HT-29 (cell line): Measurements from ENCODE around the gene HMBS. TPM values are rescaled to one million over a fixed set of nuclear protein-coding genes. Genes with fewer than 3 reads are reported as not detected.
"Not testable (repeated sequence)": the region's sequence is repeated elsewhere in the genome, so short reads cannot be mapped to it uniquely, and the experiment has no call there.

ENCODE experiments used
- DNase-seq: peaks from one replicate; pipeline ENCODE4 v3.0.0-alpha.2; 2015; ENCODE audit warnings: low spot score
- total RNA-seq: library from RNA; depleted of rRNA; stranded (reverse); fragments of >200 nt; shearing (Covaris generic); gene quantifications from 2 replicates; pipeline ENCODE4 v1.2.3, GENCODE V29; 2014; rRNA removed

The HMBS gene
- total RNA-seq, 1 experiment from 2014 or later = 25.1 TPM

DNA sequence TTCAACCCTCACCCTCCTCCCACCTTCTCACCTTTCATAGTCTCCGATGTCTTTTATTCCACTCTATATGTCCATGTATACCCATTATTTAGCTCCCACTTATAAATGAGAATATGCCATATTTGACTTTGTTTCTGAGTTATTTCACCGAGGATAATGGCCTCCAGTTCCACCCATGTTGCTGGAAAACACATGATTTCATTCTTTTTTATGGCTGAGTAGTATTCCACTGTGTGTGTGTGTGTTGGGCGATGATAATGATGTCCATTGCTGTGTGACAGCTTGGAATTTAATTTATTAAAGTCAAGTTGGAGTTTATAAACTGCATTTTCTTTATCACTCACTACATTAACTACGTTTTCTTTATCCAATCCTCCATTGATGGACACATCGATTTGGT is 33.5 kb downstream of the HMBS start:
- DNase-seq = no peak

DNA sequence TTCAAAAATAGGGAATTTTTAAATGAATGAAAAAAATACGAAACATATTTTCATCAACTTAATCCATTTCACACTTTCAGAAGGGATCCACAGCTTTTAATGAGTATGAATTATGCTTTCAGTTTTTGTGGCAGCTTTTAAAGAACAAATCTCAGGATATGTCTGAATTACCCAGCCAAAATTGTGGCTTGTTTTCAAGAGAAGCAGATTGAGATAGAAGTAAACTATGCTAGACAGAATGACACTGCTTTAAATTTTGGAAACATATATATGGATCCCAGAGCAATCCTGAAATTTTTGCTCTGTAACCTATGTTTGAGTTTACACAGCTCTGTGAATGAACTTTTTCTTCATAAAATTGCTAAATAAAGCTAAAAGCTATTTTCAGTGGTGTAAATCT is 34.3 kb downstream of the HMBS start:
- DNase-seq = no peak

DNA sequence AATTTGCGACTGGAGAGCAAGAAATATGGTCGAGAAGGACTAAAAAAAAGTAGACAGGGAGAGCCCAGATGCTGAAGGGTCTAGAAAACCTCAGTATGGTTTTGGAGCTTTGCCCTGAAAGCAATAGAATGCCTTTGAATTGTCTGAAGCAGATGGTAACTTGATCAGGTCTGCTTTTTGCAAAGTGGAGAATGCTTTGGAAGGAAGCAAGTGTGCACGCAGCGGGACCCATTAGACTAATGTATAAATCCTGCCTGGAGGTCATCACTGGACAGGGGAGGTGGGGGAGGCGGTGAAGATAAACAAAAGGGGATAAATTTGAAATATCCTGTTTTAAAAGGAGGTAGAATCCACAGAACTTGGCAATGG is 35.9 kb downstream of the HMBS start:
- DNase-seq = no peak

DNA sequence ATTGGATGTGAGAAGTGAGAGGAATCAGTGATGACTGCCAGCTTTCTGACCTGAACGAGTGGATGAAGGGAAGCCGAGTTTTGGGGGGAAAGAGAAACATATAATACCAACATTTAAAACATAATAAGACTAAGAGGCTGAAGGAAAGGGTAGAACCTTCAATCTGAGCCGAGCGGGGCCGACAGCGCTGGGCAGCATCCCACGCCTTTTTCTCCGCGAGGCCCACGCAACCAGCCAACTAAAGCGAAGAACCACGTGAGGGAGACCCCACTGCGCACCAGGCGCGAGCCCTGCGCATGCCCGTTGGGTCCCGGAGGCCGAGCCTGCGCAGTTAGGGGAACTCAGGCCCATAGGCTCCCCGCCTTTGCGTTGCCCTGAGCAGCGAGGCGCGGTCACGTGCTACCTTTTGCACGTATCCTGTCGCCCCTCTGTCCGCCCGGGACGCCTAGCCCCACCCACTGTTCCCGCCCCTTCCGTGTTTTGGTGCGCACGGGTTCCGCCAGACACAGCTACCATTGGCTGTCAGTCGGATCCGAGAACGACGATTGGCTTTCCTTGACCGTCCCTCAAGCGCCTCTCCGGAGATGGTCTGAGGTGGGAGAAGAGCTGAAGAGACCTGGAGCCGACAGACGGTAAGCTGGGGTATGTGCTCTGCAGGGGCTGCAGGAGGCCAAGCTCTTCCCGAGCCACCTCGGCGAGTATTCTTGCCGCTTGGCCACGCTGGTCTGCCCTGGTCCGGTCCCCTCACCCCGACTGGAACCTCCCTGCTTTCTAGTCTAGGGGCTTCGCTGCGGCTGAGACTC is 36.5 kb downstream of the HMBS start, which contains the start of gene HINFP:
TSS of gene HINFP (plus strand) at position 573 of the 803 bp plus-strand sequence. CDS start 5,365 bp downstream, outside the sequence.
- DNase-seq = peak; percentile 100

DNA sequence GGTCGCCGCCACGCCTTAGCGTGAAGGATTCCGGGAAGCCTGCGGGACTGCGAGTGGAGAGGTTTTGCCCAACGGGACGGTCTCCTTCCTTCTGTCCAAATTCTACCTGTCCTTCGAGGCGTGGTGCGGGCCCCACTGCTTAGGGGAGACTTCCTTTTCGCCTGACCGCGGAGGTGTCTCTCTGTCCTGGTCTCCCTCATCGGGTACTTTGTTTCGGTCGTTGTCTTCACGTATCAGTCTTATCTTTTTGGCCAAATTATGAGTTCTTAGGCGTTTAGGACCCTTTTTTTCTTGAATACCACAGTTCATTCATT is 37.1 kb downstream of the HMBS start:
- no peak for DNase-seq

DNA sequence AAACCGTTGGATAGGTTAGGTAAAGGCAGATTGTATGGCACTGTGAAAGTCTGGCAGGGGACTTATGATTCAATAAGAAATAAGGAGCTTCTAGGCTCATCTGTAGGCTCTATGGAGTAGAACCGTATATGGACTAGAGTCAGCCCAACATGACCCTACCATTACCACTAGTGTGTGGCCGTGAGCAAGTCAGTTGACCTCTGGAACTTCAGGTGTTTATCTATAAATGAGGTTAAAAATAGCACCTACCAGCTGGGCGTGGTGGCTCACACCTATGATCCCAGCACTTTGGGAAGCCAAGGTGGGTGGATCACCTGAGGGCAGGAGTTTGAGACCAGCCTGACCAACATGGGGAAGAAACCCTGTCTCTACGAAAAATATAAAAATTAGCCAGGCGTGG is 41.1 kb downstream of the HMBS start:
- DNase-seq = no peak

DNA sequence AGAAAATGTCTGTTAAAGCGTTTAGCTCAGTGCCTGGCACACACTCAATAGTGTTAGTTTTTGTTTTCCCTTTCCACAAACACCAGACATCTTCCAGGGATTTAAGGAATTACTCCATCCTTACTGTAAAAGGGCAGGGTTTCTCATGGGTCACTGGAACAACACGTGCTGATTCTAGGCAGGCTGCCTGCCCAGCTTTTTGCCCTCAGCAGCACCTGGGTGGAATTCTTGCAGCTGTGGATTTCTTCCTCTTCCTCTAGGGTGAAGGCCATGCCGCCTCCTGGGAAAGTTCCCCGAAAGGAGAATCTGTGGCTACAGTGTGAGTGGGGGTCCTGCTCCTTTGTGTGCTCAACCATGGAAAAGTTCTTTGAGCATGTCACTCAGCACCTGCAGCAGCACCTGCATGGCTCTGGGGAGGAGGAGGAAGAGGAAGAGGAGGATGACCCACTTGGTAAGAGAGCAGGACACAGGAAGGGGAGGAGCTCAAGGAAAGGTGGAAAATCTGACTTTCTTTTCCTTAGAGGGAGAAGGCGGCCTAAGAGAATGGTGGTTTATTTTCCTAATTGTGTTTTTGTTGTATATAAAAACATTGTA is 42.1 kb downstream of the HMBS start:
- no peak for DNase-seq

DNA sequence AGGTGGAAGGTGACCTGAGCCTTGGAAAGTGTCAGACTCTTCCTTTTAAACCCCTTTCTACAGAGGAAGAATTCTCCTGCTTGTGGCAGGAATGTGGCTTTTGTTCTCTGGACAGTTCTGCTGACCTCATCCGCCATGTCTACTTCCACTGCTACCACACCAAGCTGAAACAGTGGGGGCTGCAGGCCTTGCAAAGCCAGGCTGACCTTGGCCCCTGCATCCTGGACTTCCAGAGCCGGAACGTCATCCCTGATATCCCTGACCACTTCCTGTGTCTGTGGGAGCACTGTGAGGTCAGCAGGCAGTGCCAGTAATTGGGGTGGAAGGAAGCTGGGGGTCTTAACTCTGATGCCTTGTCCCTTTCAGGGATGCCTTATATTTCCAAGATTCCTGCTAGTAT is 46.0 kb downstream of the HMBS start:
- DNase-seq = no peak

DNA sequence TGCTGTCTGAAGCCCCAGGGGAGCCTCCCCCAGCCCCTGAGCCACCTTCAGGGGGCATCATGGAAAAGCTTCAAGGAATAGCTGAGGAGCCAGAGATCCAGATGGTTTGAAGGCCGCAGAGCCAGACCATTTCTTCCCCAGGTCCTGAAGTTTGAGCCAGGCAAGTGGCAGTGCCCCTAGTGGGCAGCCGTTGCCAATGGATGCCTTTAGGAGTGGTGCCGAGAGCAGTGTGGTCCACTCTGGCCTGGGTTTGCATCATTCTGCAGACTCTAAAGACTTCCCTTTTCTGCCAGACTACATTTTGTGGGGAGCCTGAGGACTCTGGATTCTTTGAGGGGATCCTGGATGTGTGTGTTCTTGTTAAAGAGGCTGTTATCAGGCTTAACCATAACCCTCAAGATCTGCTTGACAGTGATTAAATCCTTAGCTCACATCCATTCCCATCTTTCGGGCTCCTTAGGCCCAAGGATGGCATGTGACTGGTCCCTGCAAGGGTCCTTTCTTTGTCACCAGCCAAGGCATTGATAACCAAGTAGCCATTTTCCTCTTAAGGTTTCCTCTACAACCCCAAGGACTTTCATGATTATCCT is 49.8 kb downstream of the HMBS start:
- peak; percentile 49 for DNase-seq

DNA sequence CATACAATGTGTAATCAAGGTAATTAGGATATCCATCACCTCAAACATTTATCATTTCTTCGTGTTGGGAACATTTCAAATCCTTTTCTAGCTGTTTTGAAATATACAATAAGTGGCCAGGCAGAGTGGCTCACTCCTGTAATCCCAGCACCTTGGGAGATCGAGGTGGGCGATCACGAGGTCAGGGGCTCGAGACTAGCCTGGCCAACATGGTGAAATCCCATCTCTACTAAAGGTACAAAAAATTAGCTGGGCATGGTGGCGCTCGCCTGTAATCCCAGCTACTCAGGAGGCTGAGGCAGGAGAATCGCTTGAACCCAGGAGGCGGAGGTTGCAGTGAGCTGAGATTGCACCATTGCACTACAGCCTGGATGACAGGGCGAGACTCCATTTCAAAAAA is 54.6 kb downstream of the HMBS start:
- not testable (repeated sequence) for DNase-seq

Other genes with a start within 250 kb of the HMBS start
- gene CXCR5, start 201.0 kb upstream of the HMBS start, total RNA-seq = not detected in 2 replicates
- 77.9 and 94.4 TPM in 2 replicates for gene BCL9L, start 159.0 kb upstream of the HMBS start, total RNA-seq
- 0.31 TPM in 1 of 2 replicates, not detected in the other for gene UPK2, start 128.6 kb upstream of the HMBS start, total RNA-seq
- gene FOXR1, start 113.1 kb upstream of the HMBS start, total RNA-seq = not detected in 2 replicates
- 40.3 and 40.9 TPM in 2 replicates for gene CENATAC, start 86.7 kb upstream of the HMBS start, total RNA-seq
- 404 and 493 TPM in 2 replicates for gene RPS25, start 66.5 kb upstream of the HMBS start, total RNA-seq
- 60.5 and 75.0 TPM in 2 replicates for gene TRAPPC4, start 66.1 kb upstream of the HMBS start, total RNA-seq
- 41.3 and 45.0 TPM in 2 replicates for gene SLC37A4, start 54.0 kb upstream of the HMBS start, total RNA-seq
- 161 TPM in 2 replicates for gene HYOU1, start 27.7 kb upstream of the HMBS start, total RNA-seq
- gene VPS11, start 17.1 kb upstream of the HMBS start, total RNA-seq = 32.6 and 47.8 TPM in 2 replicates
- 67.2 and 93.2 TPM in 2 replicates for gene DPAGT1, start 17.0 kb downstream of the HMBS start, total RNA-seq
- 31.9 and 40.4 TPM in 2 replicates for gene C2CD2L, start 22.5 kb downstream of the HMBS start, total RNA-seq
- 15.5 and 16.9 TPM in 2 replicates for gene HINFP, start 36.7 kb downstream of the HMBS start, total RNA-seq
- not detected in 2 replicates for gene ABCG4, start 64.2 kb downstream of the HMBS start, total RNA-seq
- 13.1 and 21.1 TPM in 2 replicates for gene NLRX1, start 83.8 kb downstream of the HMBS start, total RNA-seq
- 1.8 TPM in 2 replicates for gene NHERF4, start 100.6 kb downstream of the HMBS start, total RNA-seq
- 6.5 and 8.3 TPM in 2 replicates for gene CBL, start 121.5 kb downstream of the HMBS start, total RNA-seq
- 6.4 and 9.9 TPM in 2 replicates for gene MCAM, start 232.2 kb downstream of the HMBS start, total RNA-seq
- 13.3 and 14.8 TPM in 2 replicates for gene RNF26, start 249.6 kb downstream of the HMBS start, total RNA-seq